GM12873 (cell line): ENCODE measurements around the gene CHST11.

Experiments
- TF ChIP-seq, protein P1 (sequence below): IDR thresholded peaks from 2 replicates; pipeline ENCODE4 v1.5.1; 2012; ENCODE audit warnings: low read depth, mild to moderate bottlenecking, moderate library complexity, low read length, control low read depth; ENCODE audit not compliant: insufficient read depth; ENCODE audit errors: missing control alignments

CHST11 gene

DNA sequence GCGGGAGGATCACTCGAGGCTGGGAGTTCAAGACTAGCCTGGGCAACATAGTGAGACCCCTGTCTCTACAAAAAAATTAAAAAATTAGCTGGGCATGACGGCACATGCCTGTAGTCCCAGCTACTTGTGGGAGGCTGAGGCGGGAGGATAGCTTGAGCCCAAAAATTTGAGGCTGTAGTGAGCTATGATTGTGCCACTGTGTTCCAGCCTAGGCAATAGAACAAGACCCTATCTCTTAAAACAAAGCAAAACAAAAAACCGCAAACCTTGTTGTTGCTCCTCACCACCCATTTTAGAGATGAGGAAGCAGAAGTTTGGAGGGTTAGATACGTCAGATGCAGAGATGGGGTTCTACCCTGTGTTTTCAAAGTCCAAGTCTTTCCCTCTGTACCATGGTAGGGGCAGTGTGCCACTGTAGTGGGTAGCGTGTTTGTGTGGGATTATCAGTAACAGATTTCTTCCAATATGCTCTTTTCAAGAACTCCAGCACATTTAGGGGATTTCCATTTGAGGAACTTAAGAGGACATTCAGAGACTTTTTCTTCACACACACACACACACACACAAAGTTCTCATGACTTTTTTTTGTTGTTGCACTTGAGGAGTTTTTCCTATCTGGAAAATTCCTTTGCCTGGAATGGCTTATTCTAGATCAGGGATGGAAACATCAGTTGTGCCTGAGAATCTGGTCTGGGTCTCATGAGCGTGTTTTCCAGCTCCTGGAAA lies 186.5 kb downstream of the CHST11 start:
- TF ChIP-seq, protein P1, sequence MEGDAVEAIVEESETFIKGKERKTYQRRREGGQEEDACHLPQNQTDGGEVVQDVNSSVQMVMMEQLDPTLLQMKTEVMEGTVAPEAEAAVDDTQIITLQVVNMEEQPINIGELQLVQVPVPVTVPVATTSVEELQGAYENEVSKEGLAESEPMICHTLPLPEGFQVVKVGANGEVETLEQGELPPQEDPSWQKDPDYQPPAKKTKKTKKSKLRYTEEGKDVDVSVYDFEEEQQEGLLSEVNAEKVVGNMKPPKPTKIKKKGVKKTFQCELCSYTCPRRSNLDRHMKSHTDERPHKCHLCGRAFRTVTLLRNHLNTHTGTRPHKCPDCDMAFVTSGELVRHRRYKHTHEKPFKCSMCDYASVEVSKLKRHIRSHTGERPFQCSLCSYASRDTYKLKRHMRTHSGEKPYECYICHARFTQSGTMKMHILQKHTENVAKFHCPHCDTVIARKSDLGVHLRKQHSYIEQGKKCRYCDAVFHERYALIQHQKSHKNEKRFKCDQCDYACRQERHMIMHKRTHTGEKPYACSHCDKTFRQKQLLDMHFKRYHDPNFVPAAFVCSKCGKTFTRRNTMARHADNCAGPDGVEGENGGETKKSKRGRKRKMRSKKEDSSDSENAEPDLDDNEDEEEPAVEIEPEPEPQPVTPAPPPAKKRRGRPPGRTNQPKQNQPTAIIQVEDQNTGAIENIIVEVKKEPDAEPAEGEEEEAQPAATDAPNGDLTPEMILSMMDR, result no peak

DNA sequence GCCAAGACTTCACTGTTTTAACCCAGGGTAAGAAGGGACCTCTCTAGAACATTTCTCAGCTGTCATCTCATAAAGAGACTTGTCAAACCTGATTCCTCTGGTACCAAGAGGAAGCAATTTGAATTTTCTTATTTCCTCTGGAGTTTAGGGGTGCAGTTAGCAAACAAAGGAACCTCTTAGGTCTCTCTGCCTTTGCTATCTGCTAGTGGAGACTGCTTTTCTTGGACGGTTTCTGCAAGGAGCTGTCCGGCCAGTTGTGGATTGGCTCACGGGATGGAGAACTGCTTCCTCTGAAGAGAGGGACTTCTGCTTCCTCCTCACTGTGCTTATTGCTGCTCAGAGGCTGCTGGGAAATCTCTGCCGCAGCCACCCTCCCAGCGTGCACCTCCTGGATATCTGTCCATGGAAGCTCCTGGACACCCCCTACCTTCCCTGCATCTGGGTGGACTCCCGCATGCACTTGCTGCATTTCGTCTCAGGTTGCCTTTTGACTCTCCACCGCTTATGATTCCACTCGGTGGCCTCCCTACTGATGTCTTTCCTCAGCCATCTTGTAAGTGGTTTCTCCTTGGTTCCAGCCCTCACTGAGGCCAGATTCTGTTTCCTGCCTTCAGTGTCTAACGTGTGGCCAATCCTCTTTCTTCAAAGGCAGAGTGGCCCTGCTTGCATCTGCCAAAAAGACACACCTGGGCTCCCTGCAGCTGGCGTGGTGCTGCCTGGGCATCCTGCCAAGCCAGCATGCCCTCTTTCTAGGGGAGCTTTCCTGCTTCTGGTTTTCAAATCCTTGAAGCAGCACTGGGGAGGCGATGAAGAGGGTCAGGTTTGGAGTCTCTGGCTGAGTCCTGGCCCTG lies 187.3 kb downstream of the CHST11 start:
- TF ChIP-seq, protein P1, result no peak

DNA sequence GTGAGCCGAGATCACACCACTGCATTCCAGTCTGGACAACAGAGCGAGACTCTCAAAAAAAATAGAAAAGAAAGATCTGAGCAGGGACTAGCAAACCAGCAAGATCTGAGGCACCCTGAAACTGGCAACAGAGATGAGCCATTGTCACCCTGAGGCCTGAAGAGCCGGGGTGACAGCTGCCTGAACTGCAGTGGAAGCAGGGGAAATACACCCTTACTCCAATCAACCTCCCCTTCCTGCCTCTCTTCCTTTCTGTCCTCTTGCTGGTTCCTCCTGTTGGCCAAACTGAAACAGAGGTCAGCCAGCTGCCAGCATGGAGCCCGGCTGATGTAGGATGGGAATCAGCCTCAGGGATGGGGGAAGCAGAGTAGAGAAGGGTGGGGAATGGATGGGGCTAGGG lies 192.0 kb downstream of the CHST11 start:
- TF ChIP-seq, protein P1, result no peak

DNA sequence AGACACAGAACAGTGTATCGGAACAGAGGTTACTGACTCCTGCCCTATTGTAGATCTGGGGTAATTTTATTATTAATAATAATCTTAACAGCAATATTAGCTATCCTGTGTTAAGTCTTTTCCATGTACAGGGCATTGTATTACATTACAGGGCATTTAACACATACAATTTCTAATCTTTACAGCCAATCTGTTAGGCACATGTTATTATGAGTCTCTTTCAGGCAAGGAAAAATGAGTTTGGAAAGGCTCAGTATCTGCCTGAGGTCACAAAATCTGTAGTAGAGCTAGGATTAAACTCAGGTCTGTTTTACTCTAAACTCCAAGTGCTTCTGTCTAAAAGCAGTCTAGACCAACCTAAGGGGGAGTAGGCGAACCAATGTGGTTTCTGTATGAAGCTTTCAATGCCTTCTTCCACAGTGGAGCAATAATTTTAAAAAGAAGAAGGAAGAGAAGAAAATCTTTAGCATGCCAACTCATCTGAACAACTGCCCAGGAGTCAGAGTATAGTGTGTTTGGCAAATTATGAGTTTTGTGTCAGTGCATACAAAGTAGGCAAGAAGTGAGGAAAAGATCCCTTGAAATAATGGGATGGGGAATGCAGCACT lies 192.6 kb downstream of the CHST11 start:
- TF ChIP-seq, protein P1, result no peak

DNA sequence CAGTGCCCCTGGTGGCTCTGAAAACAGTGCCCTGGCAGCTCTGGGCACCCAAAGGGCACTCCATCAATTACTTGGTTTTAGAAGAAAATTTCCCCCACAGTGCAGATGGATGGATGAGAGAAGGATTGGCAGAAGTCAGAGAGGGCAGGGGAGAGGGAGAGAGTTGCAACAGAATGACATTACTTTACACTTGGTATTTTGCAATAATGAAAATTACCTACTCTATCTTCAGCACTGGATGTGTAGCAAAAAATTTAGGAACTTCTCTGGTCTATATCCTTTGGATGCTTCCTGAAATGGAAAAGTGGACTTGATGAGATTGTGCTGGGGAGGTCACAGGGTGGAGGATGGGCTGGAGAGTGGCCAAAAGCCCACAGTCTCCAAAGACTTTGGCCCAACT lies 193.2 kb downstream of the CHST11 start:
- TF ChIP-seq, protein P1, result no peak

DNA sequence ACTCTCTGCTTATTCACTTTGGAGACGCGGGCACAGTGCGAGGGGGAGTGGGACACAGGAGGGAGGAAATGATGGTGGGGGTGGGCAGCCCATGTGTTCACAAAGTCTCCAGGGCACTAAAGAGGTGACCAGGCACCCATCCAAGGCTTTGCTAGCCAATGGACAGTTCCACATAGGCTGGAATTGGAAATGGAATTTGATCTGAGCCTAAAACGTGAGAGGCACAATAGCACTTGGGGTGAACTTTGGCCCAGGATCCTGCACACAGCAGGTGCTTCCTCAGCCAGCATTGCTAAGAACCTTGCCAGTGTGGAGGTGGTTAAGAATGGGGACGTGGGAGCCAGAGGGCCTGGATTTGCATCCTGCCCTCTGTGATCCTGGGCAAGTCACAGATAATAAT lies 193.8 kb downstream of the CHST11 start:
- TF ChIP-seq, protein P1, result no peak

DNA sequence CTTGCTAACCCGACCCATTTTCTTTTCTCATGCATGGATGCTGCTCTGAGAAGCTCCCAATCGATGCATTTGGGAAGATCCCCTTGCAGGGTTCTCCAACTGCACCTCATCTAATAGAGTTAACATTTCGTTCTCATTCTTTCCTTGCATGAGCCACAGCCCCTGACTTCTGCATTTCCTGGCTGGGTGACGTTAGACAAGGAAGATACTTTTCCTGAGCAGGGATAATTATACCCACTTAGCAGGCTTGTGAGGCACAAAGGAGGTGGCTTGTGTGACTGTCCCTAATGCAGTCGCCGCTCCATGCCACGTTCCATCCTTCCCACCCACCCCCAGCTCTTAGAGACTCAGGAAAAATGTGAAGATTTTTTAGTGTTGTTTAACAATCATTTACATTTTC lies 195.1 kb downstream of the CHST11 start:
- TF ChIP-seq, protein P1, result no peak
